K562 (cell line): ENCODE data around the gene MMP23B. TPM values are rescaled to one million over a fixed set of nuclear protein-coding genes. Genes with fewer than 3 reads are reported as not detected.

Experiments
- ATF3 ChIP-seq, 2 experiments: fragments of 450-650 bp in 1 of 2; sonication (generic) in 1 of 2; formaldehyde crosslinking in 1 of 2; IDR thresholded peaks in 1 of 2; conservative IDR thresholded peaks in 1 of 2; 2 replicates each; pipeline versions ENCODE4 v1.6.1 to v1.8.1; 2016 to 2023; ENCODE audit warnings: mild to moderate bottlenecking in 2 of 2, moderate library complexity in 2 of 2, inconsistent platforms in 1 of 2, missing genetic modification reagents in 1 of 2
- CBX8 ChIP-seq: fragments of 200-600 bp; sonication (generic); IDR thresholded peaks from 2 replicates; pipeline ENCODE4 v1.6.1; 2012; ENCODE audit warnings: borderline replicate concordance, mixed run types, low read depth, mild to moderate bottlenecking, moderate library complexity, mixed read lengths, low read length, control low read depth, inconsistent platforms; ENCODE audit not compliant: poor library complexity, severe bottlenecking; ENCODE audit errors: extremely low read depth
- E2F5 ChIP-seq: sonication (generic); formaldehyde crosslinking; IDR thresholded peaks from 2 replicates; pipeline ENCODE4 v1.8.0; 2022; ENCODE audit warnings: mild to moderate bottlenecking, missing genetic modification reagents
- KLF10 ChIP-seq: fragments of 250-450 bp; sonication (Bioruptor Pico); IDR thresholded peaks from 2 replicates; pipeline ENCODE4 v1.6.1; 2021; ENCODE audit warnings: matching md5 sums
- MLX ChIP-seq, 2 experiments: fragments of 450-650 bp in 1 of 2; sonication (generic) in 1 of 2; formaldehyde crosslinking; conservative IDR thresholded peaks; 2 replicates each; pipeline versions ENCODE4 v1.4.0 to v1.8.1; 2020 to 2022; ENCODE audit warnings: mild to moderate bottlenecking in 1 of 2, missing genetic modification reagents in 1 of 2
- PCBP1 ChIP-seq: fragments of 200-400 bp; formaldehyde crosslinking; IDR thresholded peaks from 2 replicates; pipeline ENCODE4 v1.6.1; 2018; ENCODE audit warnings: mild to moderate bottlenecking, low read depth, low read length; ENCODE audit not compliant: poor library complexity, severe bottlenecking
- PHB2 ChIP-seq: fragments of 450-650 bp; IDR thresholded peaks from 2 replicates; pipeline ENCODE4 v1.6.1; 2017; ENCODE audit warnings: low read depth
- RBM14 ChIP-seq: fragments of 200-400 bp; formaldehyde crosslinking; IDR thresholded peaks from 2 replicates; pipeline ENCODE4 v1.6.1; 2018; ENCODE audit warnings: low read depth, mild to moderate bottlenecking, low read length, moderate library complexity, borderline replicate concordance; ENCODE audit not compliant: insufficient read depth
- REST ChIP-seq, 2 experiments: fragments of 450-650 bp; formaldehyde crosslinking in 1 of 2; IDR thresholded peaks; 2 replicates each; pipeline versions ENCODE4 v1.4.0 to v1.6.1; 2014 to 2020; ENCODE audit warnings: mild to moderate bottlenecking in 2 of 2, borderline replicate concordance in 1 of 2, low read depth in 1 of 2
- SAP30 ChIP-seq: fragments of 200-600 bp; sonication (generic); IDR thresholded peaks from 2 replicates; pipeline ENCODE4 v1.6.1; 2012; ENCODE audit warnings: borderline replicate concordance, low read depth, mild to moderate bottlenecking, moderate library complexity, low read length, control low read depth, inconsistent platforms; ENCODE audit not compliant: insufficient read depth, poor library complexity, severe bottlenecking
- TEAD2 ChIP-seq: fragments of 450-650 bp; IDR thresholded peaks from 2 replicates; pipeline ENCODE4 v1.6.1; 2016; ENCODE audit warnings: missing genetic modification characterization, control low read depth, missing compliant biosample characterization
- polyA plus RNA-seq, 8 experiments: library from polyadenylated mRNA; depleted of rRNA in 4 of 8; stranded (reverse) in 5 of 8; unstranded in 3 of 8; fragments of >200 nt; fragmentation: Nextera tagmentation in 2 of 8; fragmentation: Illumina TruSeq in 1 of 8; extraction: Ambion mirVana in 2 of 8; extraction: Trizol in 1 of 8; gene quantifications; 2 replicates each; pipeline versions ENCODE4 v1.2.1 to v1.2.3, GENCODE V29; 2011 to 2014; ENCODE audit warnings: inconsistent platforms in 1 of 8, missing spikeins in 1 of 8
- total RNA-seq, 7 experiments: library from RNA; depleted of rRNA in 6 of 7; stranded (reverse); fragments of >200 nt in 6 of 7; fragmentation: Illumina TruSeq in 2 of 7; extraction: Trizol in 2 of 7; gene quantifications; 2 replicates each; pipeline versions ENCODE4 v1.2.1 to v1.2.3, GENCODE V29; 2011 to 2021; ENCODE audit warnings: low replicate concordance in 1 of 7
- TF ChIP-seq, protein P1 (sequence below): sonication (generic); formaldehyde crosslinking; IDR thresholded peaks from 2 replicates; pipeline ENCODE4 v1.9.0; 2022; ENCODE audit warnings: mild to moderate bottlenecking, missing genetic modification reagents

Gene MMP23B
- total and polyA plus RNA-seq, 9 of the 15 experiments (the other 6 are each of a cell fraction or from before 2014, with no cell fraction given), result 0.28 to 1.2 (median 0.41) TPM; not detected in 5

DNA sequence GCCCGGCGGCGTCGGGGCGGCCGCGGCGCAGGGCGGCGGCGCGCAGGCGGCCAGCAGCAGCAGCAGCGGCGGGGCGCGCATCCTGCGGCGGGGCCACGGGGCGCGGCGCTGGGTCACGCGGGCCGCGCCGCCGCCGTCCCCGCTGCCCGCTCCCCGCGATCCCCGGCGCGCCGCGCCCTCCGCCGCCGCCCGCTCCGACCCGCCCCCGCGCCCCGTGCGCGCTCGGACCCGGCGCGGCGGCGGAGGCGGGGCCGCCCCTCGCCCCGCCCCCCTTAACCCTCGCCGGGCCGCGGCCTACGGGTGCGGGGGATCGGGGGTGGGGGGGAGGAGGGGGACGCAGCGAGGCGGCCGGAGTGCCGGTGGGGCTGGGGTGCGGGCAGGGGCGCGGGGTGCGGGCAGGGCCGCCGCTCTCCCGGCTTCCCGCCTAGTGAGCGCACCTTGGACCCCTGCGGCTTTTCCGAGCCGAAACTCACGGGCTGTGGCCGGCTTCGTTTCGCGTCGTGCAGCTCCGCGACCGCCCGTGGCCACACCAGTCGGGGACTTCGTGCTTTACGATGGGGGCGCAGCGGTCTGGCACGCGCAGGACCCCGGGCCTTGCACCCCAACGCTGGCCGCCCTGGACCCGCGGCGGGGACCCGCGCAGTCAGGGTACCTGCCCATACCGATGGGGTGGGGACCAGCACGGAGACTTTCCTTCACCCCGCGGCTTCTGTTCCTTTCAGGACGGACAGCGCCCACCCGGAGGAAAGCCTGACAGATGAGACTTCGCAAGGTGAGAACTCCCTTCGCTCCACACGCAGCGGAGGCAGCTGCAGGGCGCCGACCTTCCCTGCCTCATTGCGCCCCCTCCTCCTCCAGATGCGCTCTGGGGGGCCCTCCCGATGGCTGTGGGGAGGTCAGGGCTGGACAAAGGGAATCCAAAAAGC lies 31.8 kb upstream of the MMP23B start, which contains the start of gene FNDC10 (continued):
- TF ChIP-seq PCBP1, result peak; percentile 36
- TF ChIP-seq ATF3 (IDR thresholded peaks at IDR 0.05), result no peak
- TF ChIP-seq ATF3 (CRISPR knock-in tag; conservative IDR thresholded peaks at IDR 0.05), result no peak
- TF ChIP-seq E2F5, result no peak
- peak; percentile 60 for TF ChIP-seq REST (IDR thresholded peaks at IDR 0.05; ENCODE audit: borderline replicate concordance)
- TF ChIP-seq REST (CRISPR knock-in tag; IDR thresholded peaks at IDR 0.05; ENCODE audit: low read depth), result peak; percentile 61; the same call in 1 of the 2 replicates
- no peak for TF ChIP-seq CBX8
- no peak for TF ChIP-seq MLX (CRISPR knock-in tag; conservative IDR thresholded peaks at IDR 0.05)
- no peak for TF ChIP-seq KLF10 (CRISPR knock-in tag)
- TF ChIP-seq, protein P1, sequence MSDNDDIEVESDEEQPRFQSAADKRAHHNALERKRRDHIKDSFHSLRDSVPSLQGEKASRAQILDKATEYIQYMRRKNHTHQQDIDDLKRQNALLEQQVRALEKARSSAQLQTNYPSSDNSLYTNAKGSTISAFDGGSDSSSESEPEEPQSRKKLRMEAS, result peak; percentile 66
- no peak for TF ChIP-seq PHB2
- no peak for TF ChIP-seq TEAD2 (tag)
- TF ChIP-seq RBM14, result no peak
- TF ChIP-seq SAP30, result no peak
